ENCODE data around the gene HPS6. TPM values are rescaled to one million over a fixed set of nuclear protein-coding genes. Genes with fewer than 3 reads are reported as not detected.
"Not testable (repeated sequence)": the region's sequence is repeated elsewhere in the genome, so short reads cannot be mapped to it uniquely, and the experiment has no call there.

Gene HPS6
- total RNA-seq, 1 donor from 2014 or later: 29.7 TPM

GRCh38 chr10:102027261-102027660 is 37.9 kb upstream of the HPS6 start:
- H3K4me3 ChIP-seq: no peak overlapping the region
- H3K4me1 ChIP-seq: no peaks in the 10 kb centered on the region
- H3K27ac ChIP-seq: no peak overlapping the region
- no peak for DNase-seq (ENCODE audit: extremely low spot score in 2 of 2)
- intact Hi-C loops (cut with DNase I): no loop called here
- no peaks in the 10 kb centered on the region for H3K9me3 ChIP-seq
- TF ChIP-seq POLR2AphosphoS5 (IDR thresholded peaks at IDR 0.05; ENCODE audit: insufficient read depth in 1 of 2, low read depth in 1 of 2): no peak
- H3K36me3 ChIP-seq: peaks cover 3 to 94% of the 10 kb centered on the region in 2 donors
- H3K27me3 ChIP-seq: no peaks in the 10 kb centered on the region

GRCh38 chr10:102033787-102034186 is 31.4 kb upstream of the HPS6 start:
- TF ChIP-seq CTCF (IDR thresholded peaks at IDR 0.05) (no peak), POLR2A (IDR thresholded peaks at IDR 0.05) (no peak), POLR2AphosphoS5 (IDR thresholded peaks at IDR 0.05; ENCODE audit: insufficient read depth in 1 of 2, low read depth in 1 of 2) (no peak)
- Histone ChIP-seq H3K27me3 (no peaks in the 10 kb centered on the region), H3K4me1 (no peaks in the 10 kb centered on the region), H3K36me3 (peaks cover 1 to 50% of the 10 kb centered on the region in 2 donors), H3K9me3 (no peaks in the 10 kb centered on the region), H3K27ac (no peak overlapping the region), H3K4me3 (no peak overlapping the region)
- intact Hi-C loops (cut with DNase I): no loop called here
- no peak for DNase-seq (ENCODE audit: extremely low spot score in 2 of 2)

- intact Hi-C loops (cut with DNase I); H3K27ac ChIP-seq; H3K4me1 ChIP-seq; H3K4me3 ChIP-seq; H3K9me3 ChIP-seq; H3K27me3 ChIP-seq; DNase-seq (ENCODE audit: extremely low spot score in 2 of 2): not testable (repeated sequence)
- H3K36me3 ChIP-seq: peaks cover 0 to 38% of the 10 kb centered on the region in 2 donors
Measured at GRCh38 chr10:102035807-102036206, 29.3 kb upstream of the HPS6 start.

GRCh38 chr10:102038410-102038809 is 26.7 kb upstream of the HPS6 start:
- Histone ChIP-seq H3K36me3 (peaks cover 0 to 15% of the 10 kb centered on the region in 2 donors), H3K4me1 (no peaks in the 10 kb centered on the region), H3K9me3 (no peaks in the 10 kb centered on the region), H3K27me3 (no peaks in the 10 kb centered on the region), H3K27ac (no peak overlapping the region), H3K4me3 (no peak overlapping the region)
- TF ChIP-seq CTCF (IDR thresholded peaks at IDR 0.05): no peak
- intact Hi-C loops (cut with DNase I): no loop called here
- DNase-seq (ENCODE audit: extremely low spot score in 2 of 2): no peak

GRCh38 chr10:102040305-102041050 is 24.7 kb upstream of the HPS6 start:
- no peaks in the 10 kb centered on the region for H3K27me3 ChIP-seq
- H3K4me1 ChIP-seq: no peaks in the 10 kb centered on the region
- no peak overlapping the region for H3K27ac ChIP-seq
- TF ChIP-seq POLR2A (IDR thresholded peaks at IDR 0.05) (no peak), CTCF (IDR thresholded peaks at IDR 0.05) (no peak), POLR2AphosphoS5 (IDR thresholded peaks at IDR 0.05; ENCODE audit: insufficient read depth in 1 of 2, low read depth in 1 of 2) (no peak)
- H3K9me3 ChIP-seq: no peaks in the 10 kb centered on the region
- no peak for DNase-seq (ENCODE audit: extremely low spot score in 2 of 2)
- peaks cover 0 to 15% of the 10 kb centered on the region in 2 donors for H3K36me3 ChIP-seq
- H3K4me3 ChIP-seq: no peak overlapping the region
- intact Hi-C loops (cut with DNase I): no loop called here

- no peak for DNase-seq (ENCODE audit: extremely low spot score in 2 of 2)
- Histone ChIP-seq H3K27ac (no peak overlapping the region), H3K9me3 (no peaks in the 10 kb centered on the region), H3K36me3 (no peaks in the 10 kb centered on the region), H3K27me3 (no peaks in the 10 kb centered on the region), H3K4me3 (no peak overlapping the region), H3K4me1 (no peaks in the 10 kb centered on the region)
- intact Hi-C loops (cut with DNase I): no loop called here
- no peak for TF ChIP-seq CTCF (IDR thresholded peaks at IDR 0.05)
- no peak for TF ChIP-seq POLR2AphosphoS5 (IDR thresholded peaks at IDR 0.05; ENCODE audit: insufficient read depth in 1 of 2, low read depth in 1 of 2)
- no peak for TF ChIP-seq POLR2A (IDR thresholded peaks at IDR 0.05)
Measured at GRCh38 chr10:102045292-102045691, 19.9 kb upstream of the HPS6 start.
